Stomach (tissue), 9 donors: Measurements from ENCODE around the gene ARFGAP2. TPM values are rescaled to one million over a fixed set of nuclear protein-coding genes. Genes with fewer than 3 reads are reported as not detected.

Experiments
- DNase-seq, 2 donors: peaks; one replicate each; pipeline versions ENCODE4 v3.0.0 to v3.0.0-alpha.2; 2013 to 2019
- H3K27ac ChIP-seq, 5 donors: fragments of 200-600 bp in 4 of 5; sonication (generic) in 4 of 5; one replicate each; pipeline ENCODE4 v1.5.1; 2013 to 2019; ENCODE audit warnings: mild to moderate bottlenecking in 1 of 5, moderate library complexity in 1 of 5
- H3K27me3 ChIP-seq, 3 donors: fragments of 200-600 bp; sonication (generic); one replicate each; pipeline ENCODE4 v1.5.1; 2017 to 2019; ENCODE audit warnings: mixed run types in 1 of 3
- H3K36me3 ChIP-seq, 4 donors: fragments of 200-600 bp; sonication (generic); 1 replicate in 3 of 4; 2 replicates in 1 of 4; pipeline ENCODE4 v1.5.1; 2016 to 2019
- H3K4me1 ChIP-seq, 4 donors: fragments of 200-600 bp; sonication (generic); one replicate each; pipeline ENCODE4 v1.5.1; 2016 to 2019
- H3K4me3 ChIP-seq, 4 donors: fragments of 200-600 bp; sonication (generic) in 3 of 4; one replicate each; pipeline ENCODE4 v1.5.1; 2016 to 2019; ENCODE audit warnings: mild to moderate bottlenecking in 1 of 4
- H3K9me3 ChIP-seq, 4 donors: fragments of 200-600 bp; sonication (generic); one replicate each; pipeline ENCODE4 v1.5.1; 2016 to 2019
- CTCF ChIP-seq, 7 experiments: fragments of 450-650 bp in 4 of 7; fragments of 200-600 bp in 3 of 7; sonication (generic) in 3 of 7; IDR thresholded peaks; one replicate each; pipeline ENCODE4 v1.5.1; 2016 to 2019; ENCODE audit warnings: antibody characterized with exemption in 7 of 7, control low read depth in 2 of 7, mild to moderate bottlenecking in 1 of 7
- EP300 ChIP-seq: sonication (generic); formaldehyde crosslinking; IDR thresholded peaks from one replicate; pipeline ENCODE4 v1.6.1; 2017; ENCODE audit warnings: antibody characterized with exemption
- POLR2A ChIP-seq, 4 donors: fragments of 450-650 bp; IDR thresholded peaks; one replicate each; pipeline ENCODE4 v1.6.1; 2016; ENCODE audit warnings: antibody characterized with exemption in 4 of 4, control low read depth in 2 of 4, mild to moderate bottlenecking in 1 of 4, moderate library complexity in 1 of 4
- POLR2AphosphoS5 ChIP-seq, 3 donors: sonication (generic); formaldehyde crosslinking; IDR thresholded peaks; one replicate each; pipeline ENCODE4 v1.6.1; 2016; ENCODE audit warnings: antibody characterized with exemption in 3 of 3
- WGBS, 5 donors: extraction: QIAGEN DNeasy Blood & Tissue Kit in 3 of 5; methylation state at CpG; one replicate each; pipeline versions ENCODE4 v1.1.5 to v1.1.7; 2013 to 2018; 5-methylcytosine and 5-hydroxymethylcytosine counted together
- intact Hi-C: fragments of 100-400 bp; cut with DNase I; formaldehyde crosslinking; loops from one replicate; pipeline ENCODE4 v1.15.1; 2023; ENCODE audit warnings: low total_unique reads
- polyA plus RNA-seq, 3 donors: library from polyadenylated mRNA; stranded (reverse); fragments of 200-250 nt; gene quantifications; one replicate each; pipeline ENCODE4 v1.2.3, GENCODE V29; 2013
- total RNA-seq, 5 donors: library from RNA; depleted of rRNA; stranded (reverse); fragments of >200 nt; gene quantifications; one replicate each; pipeline versions ENCODE4 v1.1.0 to v1.2.3, GENCODE V29; 2014 to 2016
- donor health status: healthy with polysubstance abuse.
- donor health status: Bipolar disorder and iron deficiency.
- donor health status: healthy.

ARFGAP2 gene
- total and polyA plus RNA-seq, 8 donors = 45.8 to 398 (median 90.4) TPM

DNA sequence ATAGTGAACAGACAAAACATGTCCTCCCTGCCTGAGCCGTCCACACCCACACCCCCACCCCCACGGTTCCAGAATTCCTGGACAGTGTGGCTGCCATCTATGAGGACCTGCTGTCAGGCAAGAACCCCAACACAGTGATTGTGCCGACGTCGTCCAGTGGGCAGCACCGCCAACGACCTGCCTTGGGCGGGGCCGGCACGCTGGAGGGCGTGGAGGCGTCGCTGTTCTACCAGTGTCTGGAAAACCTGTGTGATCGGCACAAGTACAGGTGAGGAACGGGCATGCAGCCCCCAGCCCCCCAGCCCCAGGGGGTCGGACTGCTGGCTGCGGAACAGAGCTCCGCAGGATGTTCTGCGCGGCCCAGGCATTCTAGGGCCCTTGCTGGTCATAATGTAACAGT lies 19.7 kb downstream of the ARFGAP2 start:
- H3K27ac ChIP-seq = no peak overlapping the region
- peaks cover 0 to 16% (median 14%) of the 10 kb centered on the region in 4 donors for H3K36me3 ChIP-seq
- TF ChIP-seq POLR2A (IDR thresholded peaks at IDR 0.05) = no peak
- no peak for TF ChIP-seq CTCF (IDR thresholded peaks at IDR 0.05)
- TF ChIP-seq POLR2AphosphoS5 (IDR thresholded peaks at IDR 0.05) = no peak
- TF ChIP-seq EP300 = no peak
- 85 to 93% (median 87%) methylated on average over 9 to 20 of the region's 20 CpGs for WGBS, 5 donors
- no peak overlapping the region for H3K4me3 ChIP-seq
- H3K27me3 ChIP-seq = no peaks in the 10 kb centered on the region
- no peak for DNase-seq
- peaks cover 10 to 44% (median 24%) of the 10 kb centered on the region in 4 donors for H3K4me1 ChIP-seq
- H3K9me3 ChIP-seq = no peaks in the 10 kb centered on the region
- intact Hi-C loops = no loop called here

DNA sequence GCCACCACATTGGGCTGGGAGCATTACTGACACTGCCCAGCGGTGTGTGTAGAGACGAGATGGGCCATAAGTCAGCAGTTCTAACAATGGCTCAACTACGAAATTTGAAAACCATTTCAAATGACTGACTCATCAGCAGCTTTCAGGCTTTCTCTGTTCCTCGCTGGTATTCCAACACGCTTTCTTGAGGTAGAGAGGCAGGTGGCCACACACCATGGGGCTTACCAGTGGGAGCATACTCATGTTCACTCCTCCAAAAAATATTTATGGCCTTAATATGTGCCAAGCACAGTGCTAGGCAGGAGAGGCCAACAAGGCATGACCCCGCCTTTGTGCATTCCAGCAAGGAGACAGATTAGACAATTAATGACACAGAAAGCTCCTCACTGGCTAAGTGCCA lies 20.3 kb downstream of the ARFGAP2 start:
- no peak for DNase-seq
- TF ChIP-seq CTCF (IDR thresholded peaks at IDR 0.05) = no peak
- TF ChIP-seq EP300 = no peak
- no peak for TF ChIP-seq POLR2A (IDR thresholded peaks at IDR 0.05)
- TF ChIP-seq POLR2AphosphoS5 (IDR thresholded peaks at IDR 0.05) = no peak
- H3K4me3 ChIP-seq = no peak overlapping the region
- H3K27me3 ChIP-seq = no peaks in the 10 kb centered on the region
- H3K27ac ChIP-seq = no peak overlapping the region
- H3K36me3 ChIP-seq = peaks cover 0 to 16% (median 14%) of the 10 kb centered on the region in 4 donors
- H3K4me1 ChIP-seq = peaks cover 10 to 38% (median 22%) of the 10 kb centered on the region in 4 donors
- no peaks in the 10 kb centered on the region for H3K9me3 ChIP-seq
- intact Hi-C loops = no loop called here
- 84 to 89% (median 87%) methylated on average over 6 of the region's 6 CpGs for WGBS, 5 donors

DNA sequence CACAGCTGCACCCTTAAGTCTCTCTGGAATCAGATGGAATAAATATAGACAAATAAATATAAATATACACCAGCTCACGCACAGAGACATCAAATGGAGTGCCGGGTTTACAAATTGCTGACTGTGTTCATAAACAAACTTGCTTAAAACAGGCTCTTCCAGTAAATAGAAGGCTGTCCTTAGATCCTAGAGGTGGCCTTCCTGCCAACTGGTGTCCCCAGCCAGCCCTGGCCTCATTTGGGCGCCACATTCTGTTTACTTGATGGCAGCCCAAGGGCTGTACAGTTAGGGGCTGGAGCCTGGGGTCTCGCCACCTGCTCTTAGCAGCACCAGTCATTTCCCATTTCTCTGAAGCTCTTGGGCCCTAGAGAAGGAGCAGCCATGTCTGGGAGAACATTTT lies 20.8 kb downstream of the ARFGAP2 start:
- H3K9me3 ChIP-seq = no peaks in the 10 kb centered on the region
- intact Hi-C loops = loop anchor here (2.0 kb wide), 1 partner anchor 267 kb away; no protein-coding TSS in a partner anchor
- peaks cover 0 to 16% (median 14%) of the 10 kb centered on the region in 4 donors for H3K36me3 ChIP-seq
- H3K27ac ChIP-seq = peak overlapping the region in 1 of 5 donors; percentile 24
- H3K4me3 ChIP-seq = no peak overlapping the region
- no peak for DNase-seq
- TF ChIP-seq CTCF (IDR thresholded peaks at IDR 0.05) (no peak), EP300 (no peak), POLR2AphosphoS5 (IDR thresholded peaks at IDR 0.05) (no peak), POLR2A (IDR thresholded peaks at IDR 0.05) (no peak)
- no peaks in the 10 kb centered on the region for H3K27me3 ChIP-seq
- peaks cover 10 to 34% (median 20%) of the 10 kb centered on the region in 4 donors for H3K4me1 ChIP-seq
- 61 to 79% (median 67%) methylated on average over 4 of the region's 4 CpGs for WGBS, 5 donors

GRCh38 chr11:47154616-47155570 lies 21.8 kb downstream of the ARFGAP2 start:
- H3K27me3 ChIP-seq = no peaks in the 10 kb centered on the region
- peaks cover 10 to 34% (median 19%) of the 10 kb centered on the region in 4 donors for H3K4me1 ChIP-seq
- WGBS, 5 donors = 58 to 66% (median 63%) methylated on average over 18 of the region's 18 CpGs
- H3K4me3 ChIP-seq = no peak overlapping the region
- TF ChIP-seq POLR2A (IDR thresholded peaks at IDR 0.05) = no peak
- no peak for TF ChIP-seq EP300
- TF ChIP-seq CTCF (IDR thresholded peaks at IDR 0.05) = no peak
- TF ChIP-seq POLR2AphosphoS5 (IDR thresholded peaks at IDR 0.05) = no peak
- H3K36me3 ChIP-seq = peaks cover 0 to 16% (median 14%) of the 10 kb centered on the region in 4 donors
- no peaks in the 10 kb centered on the region for H3K9me3 ChIP-seq
- no peak for DNase-seq
- H3K27ac ChIP-seq = peak overlapping the region in 2 of 5 donors; percentile 24 to 30
- intact Hi-C loops = loop anchor here (2.0 kb wide), 1 partner anchor 266 kb away; no protein-coding TSS in a partner anchor
